Fibroblast of villous mesenchyme (primary cell): ENCODE measurements around the gene OLFML3. TPM values are rescaled to one million over a fixed set of nuclear protein-coding genes. Genes with fewer than 3 reads are reported as not detected.

Experiments used
- DNase-seq: peaks from one replicate; pipeline ENCODE4 v3.0.0-alpha.2; 2010; ENCODE audit warnings: low read depth
- H3K4me3 ChIP-seq: 2 replicates; pipeline ENCODE4 v1.5.1; 2011; ENCODE audit warnings: low read depth, mild to moderate bottlenecking, low read length
- CTCF ChIP-seq: IDR thresholded peaks from 2 replicates; pipeline ENCODE4 v1.5.1; 2012; ENCODE audit warnings: low read depth, mild to moderate bottlenecking, low read length; ENCODE audit not compliant: insufficient read depth
- total RNA-seq: library from RNA; depleted of rRNA; stranded (reverse); fragments of >200 nt; gene quantifications from 2 replicates; pipeline ENCODE4 v1.2.3, GENCODE V29; 2012

Gene OLFML3
- 107 and 134 TPM in 2 replicates for total RNA-seq

- DNase-seq, result peak; percentile 99
- H3K4me3 ChIP-seq, result peak within 1 kb of the TSS; percentile 49
- TF ChIP-seq CTCF, result peak; percentile 74
These were observed at the start of gene OLFML3 for GRCh38 chr1:113978863-113979702. Gene OLFML3 (plus strand): TSS chr1:113979474. CDS start chr1:113979517, 43 bp downstream.

GRCh38 chr1:113929750-113930498 is 49.4 kb upstream of the OLFML3 start:
- DNase-seq, result peak; percentile 51
- TF ChIP-seq CTCF, result peak; percentile 31
- peak overlapping the region; percentile 77 for H3K4me3 ChIP-seq

- peak; percentile 72 for DNase-seq
- TF ChIP-seq CTCF, result no peak
- H3K4me3 ChIP-seq, result peak overlapping the region; percentile 77
These were observed 48.6 kb upstream of the OLFML3 start for GRCh38 chr1:113930499-113931161.

GRCh38 chr1:113931451-113931851 is 47.8 kb upstream of the OLFML3 start:
- no peak for TF ChIP-seq CTCF
- peak; percentile 64 for DNase-seq

GRCh38 chr1:113934006-113934405 is 45.3 kb upstream of the OLFML3 start:
- DNase-seq, result no peak
- TF ChIP-seq CTCF, result no peak
- H3K4me3 ChIP-seq, result no peak overlapping the region

More at GRCh38 chr1:113931451-113931851, 47.8 kb upstream of the OLFML3 start:
- peak overlapping the region; percentile 77 for H3K4me3 ChIP-seq

GRCh38 chr1:113934511-113935055 is 44.7 kb upstream of the OLFML3 start:
- TF ChIP-seq CTCF, result no peak
- no peak overlapping the region for H3K4me3 ChIP-seq

More at GRCh38 chr1:113934511-113935055, 44.7 kb upstream of the OLFML3 start:
- DNase-seq, result no peak
